Measurements from ENCODE around the gene HERC2. TPM values are rescaled to one million over a fixed set of nuclear protein-coding genes. Genes with fewer than 3 reads are reported as not detected.

Gene HERC2
- polyA plus RNA-seq, 6 donors from 2014 or later: 2.4 to 16.9 (median 9.7) TPM

GRCh38 chr15:28079313-28079969 lies 242.5 kb downstream of the HERC2 start:
- ATAC-seq (ENCODE audit: low read depth in 2 of 2) (no peak), DNase-seq (no peak)
- no peaks in the 10 kb centered on the region for H3K36me3 Mint-ChIP-seq
- peaks cover 0 to 7% (median 0%) of the 10 kb centered on the region in 7 donors for H3K9me3 Mint-ChIP-seq
- H3K4me1 Mint-ChIP-seq: no peaks in the 10 kb centered on the region
- peaks cover 8 to 36% (median 32%) of the 10 kb centered on the region in 3 donors for H3K27me3 Mint-ChIP-seq
- H3K4me3 Mint-ChIP-seq: no peak overlapping the region
- H3K27ac Mint-ChIP-seq: no peak overlapping the region

GRCh38 chr15:28078191-28078719 lies 243.7 kb downstream of the HERC2 start:
- peaks cover 13 to 28% (median 26%) of the 10 kb centered on the region in 3 donors for H3K27me3 Mint-ChIP-seq

GRCh38 chr15:28075573-28075972 lies 246.4 kb downstream of the HERC2 start:
- H3K4me3 Mint-ChIP-seq: no peak overlapping the region
- peaks cover 0 to 7% (median 2%) of the 10 kb centered on the region in 7 donors for H3K9me3 Mint-ChIP-seq
- no peak overlapping the region for H3K27ac Mint-ChIP-seq
- no peak for ATAC-seq (ENCODE audit: low read depth in 2 of 2)
- DNase-seq: no peak
- H3K36me3 Mint-ChIP-seq: no peaks in the 10 kb centered on the region
- no peaks in the 10 kb centered on the region for H3K4me1 Mint-ChIP-seq
- H3K27me3 Mint-ChIP-seq: peaks cover 13 to 34% (median 26%) of the 10 kb centered on the region in 3 donors

More at GRCh38 chr15:28078191-28078719, 243.7 kb downstream of the HERC2 start:
- DNase-seq (no peak), ATAC-seq (ENCODE audit: low read depth in 2 of 2) (no peak)
- Mint-ChIP-seq H3K9me3 (peaks cover 0 to 7% (median 0%) of the 10 kb centered on the region in 7 donors), H3K36me3 (no peaks in the 10 kb centered on the region), H3K27ac (peak overlapping the region in 1 of 6 donors; percentile 24), H3K4me3 (no peak overlapping the region), H3K4me1 (no peaks in the 10 kb centered on the region)

- no peak overlapping the region for H3K27ac Mint-ChIP-seq
- ATAC-seq (ENCODE audit: low read depth in 2 of 2): no peak
- H3K4me3 Mint-ChIP-seq: no peak overlapping the region
- H3K9me3 Mint-ChIP-seq: peaks cover 5 to 17% (median 11%) of the 10 kb centered on the region in 7 donors
- peaks cover 0 to 7% of the 10 kb centered on the region in 2 donors for H3K36me3 Mint-ChIP-seq
- H3K27me3 Mint-ChIP-seq: peaks cover 20 to 28% (median 27%) of the 10 kb centered on the region in 3 donors
- DNase-seq: no peak
- no peaks in the 10 kb centered on the region for H3K4me1 Mint-ChIP-seq
Measured at GRCh38 chr15:28068930-28069329, 253.0 kb downstream of the HERC2 start.

GRCh38 chr15:28066231-28066630 lies 255.7 kb downstream of the HERC2 start:
- no peak overlapping the region for H3K4me3 Mint-ChIP-seq
- peaks cover 5 to 40% (median 18%) of the 10 kb centered on the region in 7 donors for H3K9me3 Mint-ChIP-seq
- H3K27me3 Mint-ChIP-seq: peaks cover 14 to 30% (median 27%) of the 10 kb centered on the region in 3 donors
- no peak for DNase-seq
- H3K27ac Mint-ChIP-seq: no peak overlapping the region
- no peaks in the 10 kb centered on the region for H3K4me1 Mint-ChIP-seq
- peaks cover 0 to 8% of the 10 kb centered on the region in 2 donors for H3K36me3 Mint-ChIP-seq
- no peak for ATAC-seq (ENCODE audit: low read depth in 2 of 2)

Other genes with a start within 250 kb of the HERC2 start
- under 1 TPM in 2 of 6 donors, not detected in 4; 0.09 to 0.23 TPM for gene OCA2, start 222.9 kb downstream of the HERC2 start, polyA plus RNA-seq (ENCODE audit: low read depth in 6 of 6)
- gene GOLGA6L24, start 35.9 kb upstream of the HERC2 start, polyA plus RNA-seq (ENCODE audit: low read depth in 6 of 6): not detected
- not detected for gene GOLGA8F, start 56.5 kb upstream of the HERC2 start, polyA plus RNA-seq (ENCODE audit: low read depth in 6 of 6)
- not detected for gene GOLGA8G, start 210.8 kb upstream of the HERC2 start, polyA plus RNA-seq (ENCODE audit: low read depth in 6 of 6)
- not detected for gene GOLGA6L25, start 231.4 kb upstream of the HERC2 start, polyA plus RNA-seq (ENCODE audit: low read depth in 6 of 6)